SKM-1 treated with dmso at 0.1 percent for 144 hours (cell line): ENCODE data around the gene MYOD1.

Experiments
- DNase-seq: peaks from one replicate; lab custom pipeline; 2025; ENCODE audit not compliant: unreplicated experiment; lab: John Stamatoyannopoulos, UW

Gene MYOD1

GRCh38 chr11:17734418-17734911 is 15.1 kb downstream of the MYOD1 start, which contains the start of gene KCNC1:
Gene KCNC1 (plus strand): TSS chr11:17734781. CDS start chr11:17736003, 1,222 bp downstream.
- no peak for DNase-seq

GRCh38 chr11:17734986-17735817 is 15.8 kb downstream of the MYOD1 start:
- DNase-seq: no peak

- no peak for DNase-seq
Observed at GRCh38 chr11:17735818-17736578, 16.6 kb downstream of the MYOD1 start.

GRCh38 chr11:17736579-17736893 is 17.2 kb downstream of the MYOD1 start:
- DNase-seq: no peak

GRCh38 chr11:17736930-17737817 is 17.8 kb downstream of the MYOD1 start:
- DNase-seq: no peak

- no peak for DNase-seq
Observed at GRCh38 chr11:17738151-17738973, 19.0 kb downstream of the MYOD1 start.

GRCh38 chr11:17739945-17740338 is 20.6 kb downstream of the MYOD1 start:
- no peak for DNase-seq

GRCh38 chr11:17740649-17741235 is 21.4 kb downstream of the MYOD1 start:
- no peak for DNase-seq

GRCh38 chr11:17741487-17741886 is 22.1 kb downstream of the MYOD1 start:
- DNase-seq: no peak

- no peak for DNase-seq
Observed at GRCh38 chr11:17742019-17742418, 22.6 kb downstream of the MYOD1 start.

GRCh38 chr11:17743026-17743807 is 23.8 kb downstream of the MYOD1 start:
- no peak for DNase-seq

- no peak for DNase-seq
Observed at GRCh38 chr11:17743808-17744119, 24.4 kb downstream of the MYOD1 start.

- DNase-seq: no peak
Observed at GRCh38 chr11:17744151-17744940, 25.0 kb downstream of the MYOD1 start.

GRCh38 chr11:17745023-17745772 is 25.8 kb downstream of the MYOD1 start:
- DNase-seq: no peak

GRCh38 chr11:17746096-17746495 is 26.7 kb downstream of the MYOD1 start:
- DNase-seq: no peak

GRCh38 chr11:17747131-17747955 is 28.0 kb downstream of the MYOD1 start:
- no peak for DNase-seq

- no peak for DNase-seq
Observed at GRCh38 chr11:17748044-17748443, 28.7 kb downstream of the MYOD1 start.
